Measurements from ENCODE around the gene CES5A.

The CES5A gene

GRCh38 chr16:55912022-55912421 lies 36.8 kb upstream of the CES5A start:
- no peaks in the 10 kb centered on the region for H3K4me1 ChIP-seq (ENCODE audit: control insufficient read depth, low read length)
- H3K9me2 ChIP-seq (replicated peaks; ENCODE audit: control insufficient read depth, low read length), result no peaks in the 10 kb centered on the region
- no peak overlapping the region for H3K4me3 ChIP-seq (ENCODE audit: low read length)
- H3F3A ChIP-seq (ENCODE audit: control insufficient read depth, insufficient read depth), result no peaks in the 10 kb centered on the region
- no peaks in the 10 kb centered on the region for H3K27me3 ChIP-seq (ENCODE audit: control insufficient read depth, low read length)
- TF ChIP-seq EZH2phosphoT487 (IDR thresholded peaks at IDR 0.05; ENCODE audit: borderline replicate concordance, low read length), result no peak
- H3K4me2 ChIP-seq (ENCODE audit: low read length), result no peak overlapping the region
- H3K27ac ChIP-seq (ENCODE audit: low read depth, low read length), result no peak overlapping the region
- H3K9me3 ChIP-seq (ENCODE audit: control insufficient read depth, insufficient read depth, low read length), result no peaks in the 10 kb centered on the region
- H3K79me2 ChIP-seq (ENCODE audit: control insufficient read depth, low read length), result no peaks in the 10 kb centered on the region
- no peaks in the 10 kb centered on the region for H4K20me1 ChIP-seq (ENCODE audit: control insufficient read depth, insufficient read depth, low read depth, low read length)
- no peaks in the 10 kb centered on the region for H3K36me3 ChIP-seq (ENCODE audit: control insufficient read depth, low read length)

GRCh38 chr16:55911616-55912015 lies 36.4 kb upstream of the CES5A start:
- Histone ChIP-seq H4K20me1 (ENCODE audit: control insufficient read depth, insufficient read depth, low read depth, low read length) (no peaks in the 10 kb centered on the region), H3K4me2 (ENCODE audit: low read length) (no peak overlapping the region), H3K4me3 (ENCODE audit: low read length) (no peak overlapping the region), H3F3A (ENCODE audit: control insufficient read depth, insufficient read depth) (no peaks in the 10 kb centered on the region), H3K36me3 (ENCODE audit: control insufficient read depth, low read length) (no peaks in the 10 kb centered on the region), H3K27me3 (ENCODE audit: control insufficient read depth, low read length) (no peaks in the 10 kb centered on the region), H3K79me2 (ENCODE audit: control insufficient read depth, low read length) (no peaks in the 10 kb centered on the region), H3K9me3 (ENCODE audit: control insufficient read depth, insufficient read depth, low read length) (no peaks in the 10 kb centered on the region), H3K4me1 (ENCODE audit: control insufficient read depth, low read length) (no peaks in the 10 kb centered on the region), H3K9me2 (replicated peaks; ENCODE audit: control insufficient read depth, low read length) (no peaks in the 10 kb centered on the region), H3K27ac (ENCODE audit: low read depth, low read length) (no peak overlapping the region)
- no peak for TF ChIP-seq EZH2phosphoT487 (IDR thresholded peaks at IDR 0.05; ENCODE audit: borderline replicate concordance, low read length)

- H3K4me3 ChIP-seq (ENCODE audit: low read length), result no peak overlapping the region
- TF ChIP-seq EZH2phosphoT487 (IDR thresholded peaks at IDR 0.05; ENCODE audit: borderline replicate concordance, low read length) (no peak), CTCF (IDR thresholded peaks at IDR 0.05; ENCODE audit: low read depth, low read length, poor library complexity, severe bottlenecking) (no peak)
- no peaks in the 10 kb centered on the region for H3K9me3 ChIP-seq (ENCODE audit: control insufficient read depth, insufficient read depth, low read length)
- H3K79me2 ChIP-seq (ENCODE audit: control insufficient read depth, low read length), result no peaks in the 10 kb centered on the region
- no peaks in the 10 kb centered on the region for H4K20me1 ChIP-seq (ENCODE audit: control insufficient read depth, insufficient read depth, low read depth, low read length)
- no peaks in the 10 kb centered on the region for H3K4me1 ChIP-seq (ENCODE audit: control insufficient read depth, low read length)
- H3K27me3 ChIP-seq (ENCODE audit: control insufficient read depth, low read length), result no peaks in the 10 kb centered on the region
- H3K4me2 ChIP-seq (ENCODE audit: low read length), result no peak overlapping the region
- no peaks in the 10 kb centered on the region for H3K36me3 ChIP-seq (ENCODE audit: control insufficient read depth, low read length)
- H3K9me2 ChIP-seq (replicated peaks; ENCODE audit: control insufficient read depth, low read length), result no peaks in the 10 kb centered on the region
- no peak overlapping the region for H3K27ac ChIP-seq (ENCODE audit: low read depth, low read length)
- H3F3A ChIP-seq (ENCODE audit: control insufficient read depth, insufficient read depth), result no peaks in the 10 kb centered on the region
These were observed 34.7 kb upstream of the CES5A start for GRCh38 chr16:55909876-55910275.

GRCh38 chr16:55908641-55909040 lies 33.5 kb upstream of the CES5A start:
- Histone ChIP-seq H3K27me3 (ENCODE audit: control insufficient read depth, low read length) (no peaks in the 10 kb centered on the region), H3K79me2 (ENCODE audit: control insufficient read depth, low read length) (no peaks in the 10 kb centered on the region)

More at GRCh38 chr16:55908641-55909040, 33.5 kb upstream of the CES5A start:
- H3K9me3 ChIP-seq (ENCODE audit: control insufficient read depth, insufficient read depth, low read length), result no peaks in the 10 kb centered on the region
- H4K20me1 ChIP-seq (ENCODE audit: control insufficient read depth, insufficient read depth, low read depth, low read length), result no peaks in the 10 kb centered on the region
- H3K27ac ChIP-seq (ENCODE audit: low read depth, low read length), result no peak overlapping the region
- H3F3A ChIP-seq (ENCODE audit: control insufficient read depth, insufficient read depth), result no peaks in the 10 kb centered on the region
- no peak overlapping the region for H3K4me3 ChIP-seq (ENCODE audit: low read length)
- H3K4me2 ChIP-seq (ENCODE audit: low read length), result no peak overlapping the region
- no peaks in the 10 kb centered on the region for H3K36me3 ChIP-seq (ENCODE audit: control insufficient read depth, low read length)
- H3K4me1 ChIP-seq (ENCODE audit: control insufficient read depth, low read length), result no peaks in the 10 kb centered on the region
- TF ChIP-seq CTCF (IDR thresholded peaks at IDR 0.05; ENCODE audit: low read depth, low read length, poor library complexity, severe bottlenecking), result no peak
- no peaks in the 10 kb centered on the region for H3K9me2 ChIP-seq (replicated peaks; ENCODE audit: control insufficient read depth, low read length)

Data from DOHH2 (cell line).